ENCODE data around the gene CDKN2A.

The CDKN2A gene

GRCh38 chr9:21970800-21971640, 23.2 kb downstream of the CDKN2A start:
- TF ChIP-seq CTBP1 (IDR thresholded peaks at IDR 0.05; ENCODE audit: borderline replicate concordance) (no peak), L3MBTL2 (conservative IDR thresholded peaks at IDR 0.05) (no peak), FOXK2 (IDR thresholded peaks at IDR 0.05) (no peak), NFRKB (IDR thresholded peaks at IDR 0.05) (no peak), HDGF (IDR thresholded peaks at IDR 0.05; ENCODE audit: borderline replicate concordance) (no peak)
- ChIA-PET CTCF (no interaction called here), POLR2A (no interaction called here)
- DNase-seq (ENCODE audit: extremely low spot score): no peak

GRCh38 chr9:21969951-21970799, 24.0 kb downstream of the CDKN2A start:
- no peak for DNase-seq (ENCODE audit: extremely low spot score)
- ChIA-PET CTCF (no interaction called here), POLR2A (no interaction called here)
- TF ChIP-seq L3MBTL2 (conservative IDR thresholded peaks at IDR 0.05) (no peak), HDGF (IDR thresholded peaks at IDR 0.05; ENCODE audit: borderline replicate concordance) (no peak), FOXA1 (IDR thresholded peaks at IDR 0.05) (no peak), LEF1 (IDR thresholded peaks at IDR 0.05; ENCODE audit: borderline replicate concordance) (no peak)

- ChIA-PET CTCF (no interaction called here), POLR2A (no interaction called here)
- no peak for DNase-seq (ENCODE audit: extremely low spot score)
- TF ChIP-seq FOXK2 (IDR thresholded peaks at IDR 0.05): no peak
- TF ChIP-seq FOXA1 (IDR thresholded peaks at IDR 0.05): no peak
- TF ChIP-seq HDGF (IDR thresholded peaks at IDR 0.05; ENCODE audit: borderline replicate concordance): no peak
- TF ChIP-seq CTBP1 (IDR thresholded peaks at IDR 0.05; ENCODE audit: borderline replicate concordance): no peak
- TF ChIP-seq FOXM1 (IDR thresholded peaks at IDR 0.05; ENCODE audit: borderline replicate concordance): no peak
- no peak for TF ChIP-seq SUZ12 (IDR thresholded peaks at IDR 0.05)
- TF ChIP-seq ARNT (IDR thresholded peaks at IDR 0.05): no peak
- TF ChIP-seq L3MBTL2 (conservative IDR thresholded peaks at IDR 0.05): no peak
- no peak for TF ChIP-seq SP1 (IDR thresholded peaks at IDR 0.05)
- TF ChIP-seq BHLHE40 (IDR thresholded peaks at IDR 0.05; ENCODE audit: borderline replicate concordance): no peak
Measured at GRCh38 chr9:21969011-21969940, 24.9 kb downstream of the CDKN2A start.

- CTCF ChIA-PET: no interaction called here
- POLR2A ChIA-PET: no interaction called here
- no peak for DNase-seq (ENCODE audit: extremely low spot score)
- no peak for TF ChIP-seq L3MBTL2 (conservative IDR thresholded peaks at IDR 0.05)
- TF ChIP-seq ARNT (IDR thresholded peaks at IDR 0.05): no peak
- no peak for TF ChIP-seq ELF4 (IDR thresholded peaks at IDR 0.05)
- no peak for TF ChIP-seq LEF1 (IDR thresholded peaks at IDR 0.05; ENCODE audit: borderline replicate concordance)
- TF ChIP-seq TARDBP (IDR thresholded peaks at IDR 0.05): no peak
- no peak for TF ChIP-seq FOXA1 (IDR thresholded peaks at IDR 0.05)
- TF ChIP-seq CTBP1 (IDR thresholded peaks at IDR 0.05; ENCODE audit: borderline replicate concordance): no peak
- no peak for TF ChIP-seq HDGF (IDR thresholded peaks at IDR 0.05; ENCODE audit: borderline replicate concordance)
- TF ChIP-seq FOXK2 (IDR thresholded peaks at IDR 0.05): no peak
- TF ChIP-seq ZNF384 (IDR thresholded peaks at IDR 0.05): no peak
- no peak for TF ChIP-seq PKNOX1 (IDR thresholded peaks at IDR 0.05)
- TF ChIP-seq FOXM1 (IDR thresholded peaks at IDR 0.05; ENCODE audit: borderline replicate concordance): no peak
- no peak for TF ChIP-seq SP1 (IDR thresholded peaks at IDR 0.05)
- no peak for TF ChIP-seq NFRKB (IDR thresholded peaks at IDR 0.05)
Measured at GRCh38 chr9:21968331-21969010, 25.7 kb downstream of the CDKN2A start.

GRCh38 chr9:21967702-21968101, 26.5 kb downstream of the CDKN2A start:
- CTCF ChIA-PET: no interaction called here
- TF ChIP-seq NFRKB (IDR thresholded peaks at IDR 0.05): no peak
- TF ChIP-seq FOXM1 (IDR thresholded peaks at IDR 0.05; ENCODE audit: borderline replicate concordance): no peak
- no peak for TF ChIP-seq PKNOX1 (IDR thresholded peaks at IDR 0.05)
- no peak for TF ChIP-seq TARDBP (IDR thresholded peaks at IDR 0.05)
- TF ChIP-seq ZNF384 (IDR thresholded peaks at IDR 0.05): no peak
- TF ChIP-seq FOXA1 (IDR thresholded peaks at IDR 0.05): no peak
- TF ChIP-seq L3MBTL2 (conservative IDR thresholded peaks at IDR 0.05): no peak
- TF ChIP-seq FOXK2 (IDR thresholded peaks at IDR 0.05): no peak
- TF ChIP-seq ELF4 (IDR thresholded peaks at IDR 0.05): no peak
- no peak for TF ChIP-seq SUZ12 (IDR thresholded peaks at IDR 0.05)
- no peak for TF ChIP-seq BHLHE40 (IDR thresholded peaks at IDR 0.05; ENCODE audit: borderline replicate concordance)
- TF ChIP-seq ARNT (IDR thresholded peaks at IDR 0.05): no peak
- TF ChIP-seq LEF1 (IDR thresholded peaks at IDR 0.05; ENCODE audit: borderline replicate concordance): no peak
- TF ChIP-seq CTBP1 (IDR thresholded peaks at IDR 0.05; ENCODE audit: borderline replicate concordance): no peak
- no peak for TF ChIP-seq HDGF (IDR thresholded peaks at IDR 0.05; ENCODE audit: borderline replicate concordance)
- no peak for TF ChIP-seq SP1 (IDR thresholded peaks at IDR 0.05)
- no peak for DNase-seq (ENCODE audit: extremely low spot score)
- POLR2A ChIA-PET: no interaction called here
